22Rv1 (cell line): ENCODE measurements around the gene ERLIN1.

Source experiments
- CTCF ChIP-seq: fragments of 450-650 bp; IDR thresholded peaks from 2 replicates; pipeline ENCODE4 v1.5.1; 2017; ENCODE audit warnings: mild to moderate bottlenecking
- ZFX ChIP-seq: fragments of 450-650 bp; IDR thresholded peaks from 2 replicates; pipeline ENCODE4 v1.6.1; 2017; ENCODE audit warnings: antibody characterized with exemption, borderline replicate concordance

- TF ChIP-seq CTCF (no peak), ZFX (no peak)
Measured at GRCh38 chr10:100133801-100134200, 52.0 kb downstream of the ERLIN1 start.
